Sigmoid colon (tissue), 7 donors: ENCODE data around the gene GDNF. TPM values are rescaled to one million over a fixed set of nuclear protein-coding genes. Genes with fewer than 3 reads are reported as not detected.
A peak's percentile ranks its signal among the peaks of the same experiment; 100 is the strongest.

Experiments
- DNase-seq: peaks from one replicate; pipeline ENCODE4 v3.0.0-alpha.2; 2019
- H3K27ac ChIP-seq, 4 donors: fragments of 200-600 bp; sonication (generic); one replicate each; pipeline ENCODE4 v1.5.1; 2016 to 2019; ENCODE audit warnings: mild to moderate bottlenecking in 1 of 4
- H3K27me3 ChIP-seq, 3 donors: fragments of 200-600 bp; sonication (generic); one replicate each; pipeline ENCODE4 v1.5.1; 2019; ENCODE audit warnings: mild to moderate bottlenecking in 1 of 3
- H3K36me3 ChIP-seq, 4 donors: fragments of 200-600 bp; sonication (generic); one replicate each; pipeline ENCODE4 v1.5.1; 2016 to 2019
- H3K4me1 ChIP-seq, 4 donors: fragments of 200-600 bp; sonication (generic); one replicate each; pipeline ENCODE4 v1.5.1; 2017 to 2019
- H3K4me3 ChIP-seq, 4 donors: fragments of 200-600 bp; sonication (generic); one replicate each; pipeline ENCODE4 v1.5.1; 2017 to 2019; ENCODE audit warnings: mild to moderate bottlenecking in 2 of 4, moderate library complexity in 1 of 4
- H3K9me3 ChIP-seq, 4 donors: fragments of 200-600 bp in 3 of 4; sonication (generic) in 3 of 4; one replicate each; pipeline versions ENCODE4 v1.5.1 to v1.6.1; 2013 to 2019
- CTCF ChIP-seq, 4 experiments: fragments of 450-650 bp in 3 of 4; fragments of 200-600 bp in 1 of 4; IDR thresholded peaks; one replicate each; pipeline ENCODE4 v1.5.1; 2016 to 2019; ENCODE audit warnings: antibody characterized with exemption in 4 of 4, mild to moderate bottlenecking in 3 of 4, moderate library complexity in 2 of 4
- EP300 ChIP-seq, 4 donors: sonication (generic); formaldehyde crosslinking; IDR thresholded peaks; one replicate each; pipeline ENCODE4 v1.6.1; 2017; ENCODE audit warnings: antibody characterized with exemption in 4 of 4
- POLR2A ChIP-seq, 2 donors: fragments of 450-650 bp; IDR thresholded peaks; one replicate each; pipeline ENCODE4 v1.6.1; 2016; ENCODE audit warnings: antibody characterized with exemption in 2 of 2, mild to moderate bottlenecking in 2 of 2, moderate library complexity in 2 of 2
- POLR2AphosphoS5 ChIP-seq, 4 donors: sonication (generic); formaldehyde crosslinking; IDR thresholded peaks; one replicate each; pipeline ENCODE4 v1.6.1; 2017; ENCODE audit warnings: antibody characterized with exemption in 4 of 4
- WGBS, 2 donors: extraction: QIAGEN DNeasy Blood & Tissue Kit; methylation state at CpG; one replicate each; pipeline ENCODE4 v1.1.7; 2013; 5-methylcytosine and 5-hydroxymethylcytosine counted together
- intact Hi-C: fragments of 100-400 bp; cut with DNase I; formaldehyde crosslinking; loops from one replicate; pipeline ENCODE4 v1.15.1; 2023
- polyA plus RNA-seq, 3 donors: library from polyadenylated mRNA; stranded (reverse); fragments of 200-250 nt; gene quantifications; one replicate each; pipeline ENCODE4 v1.2.3, GENCODE V29; 2013
- total RNA-seq, 4 donors: library from RNA; depleted of rRNA; stranded (reverse); fragments of >200 nt; gene quantifications; one replicate each; pipeline ENCODE4 v1.1.0, GENCODE V29; 2016
- donor health status: healthy with polysubstance abuse.
- donor health status: Bipolar disorder and iron deficiency.
- donor health status: healthy.

Gene GDNF, protein sequence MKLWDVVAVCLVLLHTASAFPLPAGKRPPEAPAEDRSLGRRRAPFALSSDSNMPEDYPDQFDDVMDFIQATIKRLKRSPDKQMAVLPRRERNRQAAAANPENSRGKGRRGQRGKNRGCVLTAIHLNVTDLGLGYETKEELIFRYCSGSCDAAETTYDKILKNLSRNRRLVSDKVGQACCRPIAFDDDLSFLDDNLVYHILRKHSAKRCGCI
- 10 to 100 TPM in 1 of 4 donors, 1 to 10 TPM in 3; 4.2 to 16.3 (median 7.9) TPM for total RNA-seq
- polyA plus RNA-seq = under 1 TPM; under 0.01 to 0.63 (median 0.23) TPM

DNA sequence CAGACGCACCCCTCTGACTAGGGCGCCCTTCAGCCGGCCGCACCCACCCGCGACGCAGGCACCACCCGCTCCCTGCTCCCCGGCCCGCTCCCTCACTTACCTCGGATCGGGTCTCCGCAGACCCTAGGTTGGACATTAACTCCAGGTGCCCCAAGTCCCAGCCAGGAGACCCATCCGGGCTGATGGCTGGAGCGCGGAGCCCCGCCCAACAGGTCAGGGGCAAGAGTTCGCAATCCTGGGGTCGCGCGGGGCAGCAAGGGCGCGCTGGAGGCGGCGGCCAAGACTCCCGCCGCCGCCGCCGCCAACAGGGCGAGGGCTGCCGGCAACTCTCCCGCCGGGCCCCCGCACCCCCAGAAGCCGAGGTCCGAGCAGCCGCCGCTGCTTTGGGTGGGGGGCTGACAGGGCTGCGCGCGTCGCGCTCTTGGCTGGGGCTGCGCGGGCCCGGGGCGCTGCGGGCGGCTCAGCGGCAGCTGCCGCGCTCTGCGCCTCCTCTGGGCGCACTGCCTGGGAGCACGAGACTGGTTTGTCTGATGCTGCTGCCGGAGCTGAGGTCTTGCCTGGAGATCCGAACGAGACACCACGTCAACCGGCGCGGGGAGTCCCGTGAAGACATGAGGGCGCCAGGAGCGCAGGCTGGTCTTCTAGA, at the start of gene GDNF:
GDNF (minus strand) TSS at position 635 of the 646 bp plus-strand sequence. CDS start 5,245 bp downstream, outside the sequence.
- Histone ChIP-seq H3K4me1 (peaks cover 0 to 41% (median 28%) of the 10 kb centered on the region in 4 donors), H3K9me3 (no peaks in the 10 kb centered on the region), H3K4me3 (peak within 1 kb of the TSS; percentile 66 to 86 (median 73)), H3K27me3 (peaks cover 0 to 6% (median 3%) of the 10 kb centered on the region in 3 donors), H3K27ac (peak within 1 kb of the TSS; percentile 85 to 97 (median 95)), H3K36me3 (no peaks in the 10 kb centered on the region)
- TF ChIP-seq EP300 (IDR thresholded peaks at IDR 0.05) = no peak
- peak in 3 of 4 donors; percentile 33 to 74 (median 47) for TF ChIP-seq POLR2AphosphoS5 (IDR thresholded peaks at IDR 0.05)
- intact Hi-C loops = loop anchor here (5.0 to 10.0 kb wide), 4 partner anchors 122 to 1235 kb away; partner anchors contain the start of genes NIPBL and RICTOR
- WGBS, 2 donors = 3% methylated on average over 66 of the region's 66 CpGs
- peak; percentile 89 for DNase-seq

DNA sequence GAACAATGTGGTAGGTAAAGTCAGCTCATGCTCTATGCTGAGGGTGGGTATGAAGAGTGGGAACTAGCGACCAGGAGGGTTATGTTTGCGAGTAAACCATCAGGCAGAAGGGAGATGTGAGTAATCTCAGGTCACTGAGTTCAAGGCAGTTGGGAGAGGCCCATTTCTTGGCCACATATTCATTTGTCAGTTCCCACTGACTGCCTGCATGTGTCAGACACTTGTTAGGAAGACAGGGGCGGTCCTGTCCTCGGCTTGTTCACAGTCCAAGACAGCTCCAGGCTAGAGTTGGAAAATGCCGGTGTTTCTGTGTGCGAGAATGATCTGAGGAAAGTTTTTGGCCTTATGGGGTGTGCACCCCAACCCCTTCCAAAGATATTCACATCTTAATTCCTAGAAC, 48.6 kb upstream of the GDNF start:
- WGBS, 2 donors = 77 to 83% methylated on average over 6 of the region's 6 CpGs
- TF ChIP-seq EP300 (IDR thresholded peaks at IDR 0.05) (no peak), CTCF (IDR thresholded peaks at IDR 0.05) (no peak), POLR2A (IDR thresholded peaks at IDR 0.05) (no peak), POLR2AphosphoS5 (IDR thresholded peaks at IDR 0.05) (no peak)
- no peaks in the 10 kb centered on the region for H3K36me3 ChIP-seq
- DNase-seq = no peak
- H3K4me3 ChIP-seq = no peak overlapping the region
- no peaks in the 10 kb centered on the region for H3K27me3 ChIP-seq
- intact Hi-C loops = no loop called here
- no peaks in the 10 kb centered on the region for H3K9me3 ChIP-seq
- H3K4me1 ChIP-seq = peaks cover 0 to 23% (median 19%) of the 10 kb centered on the region in 4 donors
- no peak overlapping the region for H3K27ac ChIP-seq

GRCh38 chr5:37886242-37886905, 46.5 kb upstream of the GDNF start:
- no peaks in the 10 kb centered on the region for H3K27me3 ChIP-seq
- H3K9me3 ChIP-seq = no peaks in the 10 kb centered on the region
- peaks cover 0 to 16% (median 13%) of the 10 kb centered on the region in 4 donors for H3K4me1 ChIP-seq
- H3K36me3 ChIP-seq = no peaks in the 10 kb centered on the region
- TF ChIP-seq EP300 (IDR thresholded peaks at IDR 0.05) (no peak), POLR2A (IDR thresholded peaks at IDR 0.05) (no peak), CTCF (IDR thresholded peaks at IDR 0.05) (no peak), POLR2AphosphoS5 (IDR thresholded peaks at IDR 0.05) (no peak)
- no peak overlapping the region for H3K4me3 ChIP-seq
- 13 to 49% methylated on average over 9 of the region's 9 CpGs for WGBS, 2 donors
- no peak for DNase-seq
- H3K27ac ChIP-seq = no peak overlapping the region
- intact Hi-C loops = no loop called here

DNA sequence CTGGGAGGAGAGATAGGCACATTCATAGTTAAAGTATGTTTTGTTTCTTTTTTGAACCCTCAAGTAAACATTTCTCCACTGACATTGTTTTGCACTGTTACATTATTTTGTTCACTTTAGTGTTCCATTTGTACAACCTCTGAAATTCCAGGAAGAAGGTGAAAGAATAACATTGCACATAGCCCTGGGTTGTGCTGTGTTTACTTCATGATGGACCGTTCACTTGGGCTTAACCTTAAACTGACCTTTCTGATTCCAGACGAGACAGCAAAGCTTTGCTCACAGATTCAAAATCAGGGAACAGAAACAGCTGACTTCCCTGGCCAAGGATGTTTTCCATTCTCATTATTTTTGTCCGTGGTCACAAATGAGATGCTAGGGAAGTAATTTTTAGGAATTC, 42.8 kb upstream of the GDNF start:
- intact Hi-C loops = no loop called here
- Histone ChIP-seq H3K36me3 (no peaks in the 10 kb centered on the region), H3K9me3 (no peaks in the 10 kb centered on the region), H3K4me3 (no peak overlapping the region), H3K27ac (no peak overlapping the region), H3K27me3 (no peaks in the 10 kb centered on the region), H3K4me1 (peaks cover 0 to 16% (median 13%) of the 10 kb centered on the region in 4 donors)
- TF ChIP-seq POLR2AphosphoS5 (IDR thresholded peaks at IDR 0.05) = no peak
- no peak for TF ChIP-seq EP300 (IDR thresholded peaks at IDR 0.05)
- TF ChIP-seq POLR2A (IDR thresholded peaks at IDR 0.05) = no peak
- TF ChIP-seq CTCF (IDR thresholded peaks at IDR 0.05) = no peak
- no peak for DNase-seq
- WGBS, 2 donors = 17 to 30% methylated on average over 3 of the region's 3 CpGs

DNA sequence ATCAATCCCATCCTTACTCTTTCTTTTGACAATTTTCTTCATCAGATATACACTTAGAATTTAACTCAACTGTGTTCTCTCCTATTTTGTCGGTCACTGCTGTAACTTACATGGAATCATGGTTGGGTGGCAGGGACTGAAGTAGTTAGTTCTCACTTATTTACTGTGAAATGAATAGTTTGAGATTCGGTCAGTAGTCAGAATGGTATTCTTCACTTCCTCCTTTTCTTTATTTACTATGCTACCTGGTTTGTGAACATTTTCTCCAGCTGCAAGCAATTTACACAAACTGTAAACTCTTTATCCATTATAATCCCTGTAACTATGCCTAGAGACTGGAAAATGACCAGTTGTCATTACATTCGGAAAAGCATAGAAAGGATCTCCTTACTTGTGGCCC, 41.5 kb upstream of the GDNF start:
- H3K4me1 ChIP-seq = peaks cover 0 to 11% (median 7%) of the 10 kb centered on the region in 4 donors
- no peaks in the 10 kb centered on the region for H3K36me3 ChIP-seq
- no peak overlapping the region for H3K27ac ChIP-seq
- intact Hi-C loops = no loop called here
- WGBS, 2 donors = 68 to 79% methylated on average over 3 of the region's 3 CpGs
- no peaks in the 10 kb centered on the region for H3K27me3 ChIP-seq
- no peaks in the 10 kb centered on the region for H3K9me3 ChIP-seq
- TF ChIP-seq POLR2AphosphoS5 (IDR thresholded peaks at IDR 0.05) = no peak
- TF ChIP-seq EP300 (IDR thresholded peaks at IDR 0.05) = no peak
- no peak for TF ChIP-seq CTCF (IDR thresholded peaks at IDR 0.05)
- no peak for TF ChIP-seq POLR2A (IDR thresholded peaks at IDR 0.05)
- H3K4me3 ChIP-seq = no peak overlapping the region
- no peak for DNase-seq
